GM12878 (cell line): ENCODE results near the gene SRSF2. TPM values are rescaled to one million over a fixed set of nuclear protein-coding genes. Genes with fewer than 3 reads are reported as not detected.
A peak's percentile ranks its signal among the peaks of the same experiment; 100 is the strongest.

Experiments
- ATAC-seq: fragments of 200-7000 bp; cut with Tn5 transposase; 3 replicates; pipeline ENCODE4 v1.9.1; 2020; ENCODE audit warnings: mild to moderate bottlenecking, moderate library complexity
- Bru-seq: library from RNA; stranded (reverse); fragments of 400-500 nt; gene quantifications from one replicate; lab custom pipeline; 2021; lab: Mats Ljungman, UMichigan
- BruChase-seq, 2 experiments: library from RNA; stranded (reverse); fragments of 400-500 nt; gene quantifications; one replicate each; lab custom pipeline; 2021; lab: Mats Ljungman, UMichigan
- BruUV-seq: library from RNA; stranded (reverse); fragments of 400-500 nt; replicated peaks from 2 replicates; lab custom pipeline; 2021; lab: Mats Ljungman, UMichigan
- CTCF ChIA-PET: fragments of 300-600 bp; sonication (Branson Sonifier 250); formaldehyde crosslinking; extraction: SDS; loops from one replicate; lab custom pipeline; 2021; ENCODE audit warnings: inconsistent platforms; lab: Yijun Ruan, JAX
- POLR2A ChIA-PET: fragments of 350-600 bp; formaldehyde crosslinking; extraction: SDS; loops from one replicate; lab custom pipeline; 2021; ENCODE audit warnings: inconsistent platforms; lab: Charles Lee
- RAD21 ChIA-PET: fragments of 300-600 bp; sonication (Branson Sonifier 250); formaldehyde crosslinking; loops from one replicate; lab custom pipeline; 2023; ENCODE audit warnings: antibody characterized with exemption; ENCODE audit not compliant: unreplicated experiment; lab: Charles Lee
- SMC1A ChIA-PET: fragments of 300-600 bp; sonication (Branson Sonifier 250); formaldehyde crosslinking; loops from one replicate; lab custom pipeline; 2023; ENCODE audit not compliant: unreplicated experiment, uncharacterized antibody; lab: Charles Lee
- DNase-seq: peaks from one replicate; pipeline ENCODE4 v3.0.0-alpha.2; 2011; ENCODE audit warnings: low read depth, low spot score
- FAIRE-seq: peaks from 3 replicates; lab custom pipeline; 2011; peaks lifted over from hg19 to GRCh38; lab: Jason Lieb, UNC
- H2AFZ ChIP-seq: 2 replicates; pipeline ENCODE4 v1.6.0; 2011; ENCODE audit warnings: low read depth, low read length, control low read depth; ENCODE audit not compliant: control insufficient read depth
- H3K27ac ChIP-seq: 2 replicates; pipeline ENCODE4 v1.5.1; 2011; ENCODE audit warnings: control low read depth; ENCODE audit not compliant: control insufficient read depth, insufficient read depth
- H3K27me3 ChIP-seq, 2 experiments: replicated peaks in 1 of 2; 2 replicates each; pipeline versions ENCODE4 v1.6.0 to v1.6.1; 2011; ENCODE audit warnings: low read length in 1 of 2; ENCODE audit not compliant: control insufficient read depth in 2 of 2, insufficient read depth in 2 of 2
- H3K36me3 ChIP-seq, 2 experiments: 2 replicates each; pipeline ENCODE4 v1.5.1; 2011; ENCODE audit warnings: low read length in 1 of 2; ENCODE audit not compliant: control insufficient read depth in 2 of 2, insufficient read depth in 2 of 2
- H3K4me1 ChIP-seq: 2 replicates; pipeline ENCODE4 v1.6.1; 2011; ENCODE audit warnings: mild to moderate bottlenecking, low read length, moderate library complexity, mixed read lengths; ENCODE audit not compliant: control insufficient read depth, insufficient read depth
- H3K4me2 ChIP-seq: 2 replicates; pipeline ENCODE4 v1.6.0; 2011; ENCODE audit warnings: control low read depth; ENCODE audit not compliant: control insufficient read depth, insufficient read depth
- H3K4me3 ChIP-seq: fragments of 200-600 bp; sonication (generic); 2 replicates; pipeline ENCODE4 v1.5.1; 2016
- H3K79me2 ChIP-seq: 2 replicates; pipeline ENCODE4 v1.6.0; 2011; ENCODE audit warnings: low read length; ENCODE audit not compliant: control insufficient read depth, insufficient read depth
- H3K9ac ChIP-seq: 2 replicates; pipeline ENCODE4 v1.8.0; 2011; ENCODE audit warnings: low read length, control low read depth, mixed read lengths; ENCODE audit not compliant: control insufficient read depth, insufficient read depth
- H3K9me3 ChIP-seq: replicated peaks from 3 replicates; pipeline ENCODE4 v1.5.1; 2011; ENCODE audit warnings: mild to moderate bottlenecking, low read length; ENCODE audit not compliant: control insufficient read depth, insufficient read depth
- H4K20me1 ChIP-seq: 2 replicates; pipeline ENCODE4 v1.6.0; 2011; ENCODE audit not compliant: control insufficient read depth, insufficient read depth
- BACH1 ChIP-seq: fragments of 450-650 bp; IDR thresholded peaks from 2 replicates; pipeline ENCODE4 v1.6.1; 2017; ENCODE audit warnings: mild to moderate bottlenecking, borderline replicate concordance
- FOS ChIP-seq: IDR thresholded peaks from 3 replicates; pipeline ENCODE4 v1.6.1; 2011; ENCODE audit warnings: borderline replicate concordance; ENCODE audit not compliant: insufficient read length; ENCODE audit errors: extremely low read depth
- HDAC2 ChIP-seq: fragments of 200-600 bp; sonication (generic); IDR thresholded peaks from 2 replicates; pipeline ENCODE4 v1.6.1; 2017
- JUND ChIP-seq: IDR thresholded peaks from 2 replicates; pipeline ENCODE4 v1.6.1; 2012; ENCODE audit warnings: low read depth, mild to moderate bottlenecking, low read length, improper control_type of control experiment, moderate library complexity
- NRF1 ChIP-seq: conservative IDR thresholded peaks from 2 replicates; pipeline ENCODE4 v1.6.1; 2011; ENCODE audit warnings: mild to moderate bottlenecking, low read depth, low read length, improper control_type of control experiment
- WGBS: methylation state at CpG from one replicate; pipeline ENCODE4 v1.1.6; 2016; ENCODE audit warnings: low lambda C conversion rate; ENCODE audit not compliant: insufficient replicate concordance, insufficient coverage; ENCODE audit errors: missing lambda C conversion rate; 5-methylcytosine and 5-hydroxymethylcytosine counted together
- in situ Hi-C: fragments of 300-500 bp; cut with MboI; formaldehyde crosslinking; loops from 9 replicates; pipeline ENCODE4 v1.14.3; 2018; ENCODE audit warnings: mixed read lengths
- intact Hi-C: fragments of 100-400 bp; cut with micrococcal nuclease; formaldehyde crosslinking; loops from one replicate; pipeline ENCODE4 v1.14.2; 2022; ENCODE audit not compliant: unreplicated experiment
- long read RNA-seq, 2 experiments: library from polyadenylated mRNA; unstranded; transcript quantifications; one replicate each; pipeline ENCODE4 v2.0.0, GENCODE V29; 2019 to 2020
- polyA minus RNA-seq, 3 experiments: library from RNA; depleted of rRNA, polyadenylated mRNA; stranded (reverse); fragments of >200 nt; gene quantifications; 2 replicates each; pipeline ENCODE4 v1.2.3, GENCODE V29; 2011
- polyA plus RNA-seq, 11 experiments: library from polyadenylated mRNA; depleted of rRNA in 4 of 11; unstranded in 6 of 11; stranded (reverse) in 5 of 11; fragments of >200 nt; fragmentation: Nextera tagmentation in 4 of 11; fragmentation: Illumina TruSeq in 1 of 11; extraction: Ambion mirVana in 4 of 11; extraction: Trizol in 1 of 11; gene quantifications; 1 replicate in 1 of 11; 2 replicates in 10 of 11; pipeline versions ENCODE4 v1.2.1 to v1.2.3, GENCODE V29; 2011 to 2016; ENCODE audit warnings: inconsistent platforms in 2 of 11, missing spikeins in 2 of 11, low read depth in 1 of 11
- total RNA-seq, 4 experiments: library from RNA; depleted of rRNA in 3 of 4; stranded (reverse); fragments of >200 nt in 3 of 4; fragmentation: Illumina TruSeq in 1 of 4; extraction: Trizol in 1 of 4; gene quantifications; 2 replicates each; pipeline versions ENCODE4 v1.2.1 to v1.2.3, GENCODE V29; 2013 to 2021
- TF ChIP-seq, protein P1 (sequence below): IDR thresholded peaks from 2 replicates; pipeline ENCODE4 v1.6.1; 2011; ENCODE audit warnings: borderline replicate concordance, low read depth, mild to moderate bottlenecking, moderate library complexity, mixed read lengths, low read length; ENCODE audit not compliant: insufficient read depth; ENCODE audit errors: extremely low read length
- TF ChIP-seq, protein P2 (sequence below): fragments of 450-650 bp; IDR thresholded peaks from 2 replicates; pipeline ENCODE4 v1.6.1; 2016; ENCODE audit warnings: mild to moderate bottlenecking
- TF ChIP-seq, protein P3 (sequence below): fragments of 450-650 bp; formaldehyde crosslinking; IDR thresholded peaks from 2 replicates; pipeline ENCODE4 v1.4.0; 2022; ENCODE audit warnings: mild to moderate bottlenecking, moderate library complexity

SRSF2 gene, protein sequence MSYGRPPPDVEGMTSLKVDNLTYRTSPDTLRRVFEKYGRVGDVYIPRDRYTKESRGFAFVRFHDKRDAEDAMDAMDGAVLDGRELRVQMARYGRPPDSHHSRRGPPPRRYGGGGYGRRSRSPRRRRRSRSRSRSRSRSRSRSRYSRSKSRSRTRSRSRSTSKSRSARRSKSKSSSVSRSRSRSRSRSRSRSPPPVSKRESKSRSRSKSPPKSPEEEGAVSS
- total RNA-seq (2013; cell fraction: nucleolus; rRNA removed), result 562 and 723 TPM in 2 replicates
- total RNA-seq (2014; rRNA removed) (640 and 710 TPM in 2 replicates), total RNA-seq (2014; rRNA removed; fragmentation: Illumina TruSeq; extraction: Trizol) (257 and 261 TPM in 2 replicates), total RNA-seq (2021) (532 and 545 TPM in 2 replicates), polyA plus RNA-seq (2011; rRNA removed) (484 and 614 TPM in 2 replicates), polyA plus RNA-seq (2014; fragmentation: Illumina TruSeq; extraction: Trizol) (414 and 418 TPM in 2 replicates), polyA plus RNA-seq (2014; fragmentation: Nextera tagmentation; extraction: Ambion mirVana) (100 to 1,000 TPM; 225 to 363 TPM), polyA plus RNA-seq (2014; rRNA removed) (795 and 1,321 TPM in 2 replicates), polyA plus RNA-seq (2016; fragmentation: Nextera tagmentation; extraction: Ambion mirVana) (100 to 1,000 TPM; 392 to 407 TPM), polyA minus RNA-seq (2011; rRNA and poly(A)+ RNA removed) (114 and 147 TPM in 2 replicates), Bru-seq, nascent RNA (percentile 100 among the genes with signal in this experiment), BruChase-seq, experiment 1, labeled RNA remaining after a 6-hour chase (percentile 100 among the genes with signal in this experiment), BruChase-seq, experiment 2, labeled RNA remaining after a 2-hour chase (percentile 100 among the genes with signal in this experiment)
- polyA plus RNA-seq (2011; ENCODE audit: low read depth), result 168 TPM
- polyA plus RNA-seq (2011; cell fraction: cytosol; rRNA removed), result 262 and 617 TPM in 2 replicates
- polyA plus RNA-seq (2011; cell fraction: nucleus; rRNA removed), result 1,271 and 1,407 TPM in 2 replicates
- 265 and 285 TPM in 2 replicates for polyA plus RNA-seq (2012)
- polyA minus RNA-seq (2011; cell fraction: cytosol; rRNA and poly(A)+ RNA removed), result 187 and 201 TPM in 2 replicates
- 579 and 952 TPM in 2 replicates for polyA minus RNA-seq (2011; cell fraction: nucleus; rRNA and poly(A)+ RNA removed)
- long read RNA-seq, experiment 1, transcript SRSF2-205 (3 exons, 1,390 nt), result minor isoform, 6 of 562 reads
- long read RNA-seq, experiment 1, transcript SRSF2-203 (2 exons, 2,885 nt), result minor isoform, 13 of 562 reads
- long read RNA-seq, experiment 1, transcript SRSF2-202 (3 exons, 1,927 nt), result major isoform, 518 of 562 reads
- long read RNA-seq, experiment 1, transcript SRSF2-208 (4 exons, 1,359 nt), result minor isoform, 6 of 562 reads
- long read RNA-seq, experiment 1, partial matches to known transcripts, result 9 of 562 reads
- long read RNA-seq, experiment 1, other reads (novel, unspliced or antisense), result 10 of 562 reads
- long read RNA-seq, experiment 2, transcript SRSF2-202 (3 exons, 1,927 nt), result major isoform, 181 of 259 reads
- long read RNA-seq, experiment 2, transcript SRSF2-203 (2 exons, 2,885 nt), result minor isoform, 10 of 259 reads
- long read RNA-seq, experiment 2, partial matches to known transcripts, result 28 of 259 reads
- long read RNA-seq, experiment 2, other reads (novel, unspliced or antisense), result 34 of 259 reads

DNA sequence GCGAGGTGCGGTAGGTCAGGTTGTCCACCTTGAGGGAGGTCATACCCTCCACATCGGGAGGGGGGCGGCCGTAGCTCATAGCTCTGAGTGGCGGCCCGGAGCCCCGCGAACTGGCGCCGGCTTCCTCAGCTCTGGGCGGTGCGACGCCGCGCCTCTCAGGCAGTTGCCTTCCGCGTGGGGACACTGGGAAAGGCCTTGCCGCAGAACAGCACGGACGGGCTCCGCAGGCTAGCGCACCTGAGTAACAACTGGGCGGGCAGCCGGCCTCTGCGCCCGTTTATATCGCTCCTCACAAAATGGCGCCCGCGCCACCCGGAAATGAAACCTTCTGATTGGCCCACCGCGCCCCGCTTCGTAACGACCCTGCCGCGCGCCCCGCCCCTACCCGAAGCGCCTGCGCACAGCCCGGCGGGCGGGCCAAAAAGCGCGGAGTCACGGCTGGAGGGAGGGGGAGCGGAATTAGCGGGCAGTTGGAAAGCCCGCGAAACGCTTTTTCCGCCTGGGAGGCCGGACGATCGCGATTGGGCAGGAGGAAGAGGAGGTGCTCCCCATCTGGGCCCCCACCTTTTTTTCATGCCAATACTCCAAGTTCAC, at the start of gene SRSF2:
SRSF2 (minus strand) TSS at position 250 of the 594 bp plus-strand sequence; CDS start at position 79, 171 bp downstream.
- 1% methylated on average over 40 of the region's 60 CpGs for WGBS
- SMC1A ChIA-PET, result interaction anchor here (2.1 to 2.8 kb wide), 2 partner anchors 10 kb away, joined by 9 to 10 read pairs; partner anchors contain the start of gene METTL23
- H3K4me2 ChIP-seq, result peak within 1 kb of the TSS; percentile 90
- CTCF ChIA-PET, result interaction anchor here (1.3 kb wide), 1 partner anchor 10 kb away, joined by 5 read pairs; no protein-coding TSS in a partner anchor
- FAIRE-seq (peak; percentile 92), DNase-seq (peak; percentile 87), ATAC-seq (peak; percentile 80)
- intact Hi-C loops, result loop anchor here (10.0 kb wide), 1 partner anchor 348 kb away; no protein-coding TSS in a partner anchor
- peak within 1 kb of the TSS; percentile 92 for H3K4me3 ChIP-seq
- peak within 1 kb of the TSS; percentile 97 for H3K9ac ChIP-seq
- in situ Hi-C loops, result no loop called here
- peaks cover 67% of the 10 kb centered on the region for H3K79me2 ChIP-seq
- H2AFZ ChIP-seq, result peak within 1 kb of the TSS; percentile 80
- POLR2A ChIA-PET, result interaction anchor here (6.4 kb wide), 1 partner anchor 11 kb away, joined by 60 read pairs; the partner anchor contains the start of genes JMJD6 and METTL23
- no TSS peak for BruUV-seq
- H3K36me3 ChIP-seq, result peaks cover 8 to 25% of the 10 kb centered on the region in 2 experiments
- peak within 1 kb of the TSS; percentile 91 for H3K27ac ChIP-seq
- RAD21 ChIA-PET, result interaction anchor here (0.8 to 2.1 kb wide), 3 partner anchors 10 to 473 kb away, joined by 3 to 12 read pairs (median 6); no protein-coding TSS in a partner anchor
- no peaks in the 10 kb centered on the region; the same call in 2 of the 3 replicates for H3K9me3 ChIP-seq
- no peaks in the 10 kb centered on the region; the same call in 1 of the 2 replicates for H4K20me1 ChIP-seq
- no peaks in the 10 kb centered on the region; the same call in none of the 2 replicates for H3K4me1 ChIP-seq
- H3K27me3 ChIP-seq, result no peaks in the 10 kb centered on the region
- TF ChIP-seq, protein P1, sequence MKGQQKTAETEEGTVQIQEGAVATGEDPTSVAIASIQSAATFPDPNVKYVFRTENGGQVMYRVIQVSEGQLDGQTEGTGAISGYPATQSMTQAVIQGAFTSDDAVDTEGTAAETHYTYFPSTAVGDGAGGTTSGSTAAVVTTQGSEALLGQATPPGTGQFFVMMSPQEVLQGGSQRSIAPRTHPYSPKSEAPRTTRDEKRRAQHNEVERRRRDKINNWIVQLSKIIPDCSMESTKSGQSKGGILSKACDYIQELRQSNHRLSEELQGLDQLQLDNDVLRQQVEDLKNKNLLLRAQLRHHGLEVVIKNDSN, result no peak
- TF ChIP-seq HDAC2 (no peak), JUND (no peak), FOS (no peak), NRF1 (peak; percentile 80), BACH1 (peak; percentile 92)
- TF ChIP-seq, protein P2, sequence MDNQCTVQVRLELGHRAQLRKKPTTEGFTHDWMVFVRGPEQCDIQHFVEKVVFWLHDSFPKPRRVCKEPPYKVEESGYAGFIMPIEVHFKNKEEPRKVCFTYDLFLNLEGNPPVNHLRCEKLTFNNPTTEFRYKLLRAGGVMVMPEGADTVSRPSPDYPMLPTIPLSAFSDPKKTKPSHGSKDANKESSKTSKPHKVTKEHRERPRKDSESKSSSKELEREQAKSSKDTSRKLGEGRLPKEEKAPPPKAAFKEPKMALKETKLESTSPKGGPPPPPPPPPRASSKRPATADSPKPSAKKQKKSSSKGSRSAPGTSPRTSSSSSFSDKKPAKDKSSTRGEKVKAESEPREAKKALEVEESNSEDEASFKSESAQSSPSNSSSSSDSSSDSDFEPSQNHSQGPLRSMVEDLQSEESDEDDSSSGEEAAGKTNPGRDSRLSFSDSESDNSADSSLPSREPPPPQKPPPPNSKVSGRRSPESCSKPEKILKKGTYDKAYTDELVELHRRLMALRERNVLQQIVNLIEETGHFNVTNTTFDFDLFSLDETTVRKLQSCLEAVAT, result no peak; the same call in 1 of the 2 replicates
- TF ChIP-seq, protein P3, sequence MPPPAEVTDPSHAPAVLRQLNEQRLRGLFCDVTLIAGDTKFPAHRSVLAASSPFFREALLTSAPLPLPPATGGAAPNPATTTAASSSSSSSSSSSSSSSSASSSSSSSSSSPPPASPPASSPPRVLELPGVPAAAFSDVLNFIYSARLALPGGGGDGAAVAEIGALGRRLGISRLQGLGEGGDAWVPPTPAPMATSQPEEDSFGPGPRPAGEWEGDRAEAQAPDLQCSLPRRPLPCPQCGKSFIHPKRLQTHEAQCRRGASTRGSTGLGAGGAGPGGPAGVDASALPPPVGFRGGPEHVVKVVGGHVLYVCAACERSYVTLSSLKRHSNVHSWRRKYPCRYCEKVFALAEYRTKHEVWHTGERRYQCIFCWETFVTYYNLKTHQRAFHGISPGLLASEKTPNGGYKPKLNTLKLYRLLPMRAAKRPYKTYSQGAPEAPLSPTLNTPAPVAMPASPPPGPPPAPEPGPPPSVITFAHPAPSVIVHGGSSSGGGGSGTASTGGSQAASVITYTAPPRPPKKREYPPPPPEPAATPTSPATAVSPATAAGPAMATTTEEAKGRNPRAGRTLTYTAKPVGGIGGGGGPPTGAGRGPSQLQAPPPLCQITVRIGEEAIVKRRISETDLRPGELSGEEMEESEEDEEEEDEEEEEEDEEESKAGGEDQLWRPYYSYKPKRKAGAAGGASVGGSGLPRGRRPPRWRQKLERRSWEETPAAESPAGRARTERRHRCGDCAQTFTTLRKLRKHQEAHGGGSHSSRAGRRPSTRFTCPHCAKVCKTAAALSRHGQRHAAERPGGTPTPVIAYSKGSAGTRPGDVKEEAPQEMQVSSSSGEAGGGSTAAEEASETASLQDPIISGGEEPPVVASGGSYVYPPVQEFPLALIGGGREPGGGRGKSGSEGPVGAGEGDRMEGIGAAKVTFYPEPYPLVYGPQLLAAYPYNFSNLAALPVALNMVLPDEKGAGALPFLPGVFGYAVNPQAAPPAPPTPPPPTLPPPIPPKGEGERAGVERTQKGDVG, result no peak
